HL-60/S4 (cell line): ENCODE results near the gene RBM15.

Experiments used
- in situ Hi-C: fragments of 300-500 bp; cut with MboI; formaldehyde crosslinking; loops from 2 replicates; pipeline ENCODE4 v1.14.3; 2022; ENCODE audit warnings: low sequenced_read_pairs

RBM15 gene, protein sequence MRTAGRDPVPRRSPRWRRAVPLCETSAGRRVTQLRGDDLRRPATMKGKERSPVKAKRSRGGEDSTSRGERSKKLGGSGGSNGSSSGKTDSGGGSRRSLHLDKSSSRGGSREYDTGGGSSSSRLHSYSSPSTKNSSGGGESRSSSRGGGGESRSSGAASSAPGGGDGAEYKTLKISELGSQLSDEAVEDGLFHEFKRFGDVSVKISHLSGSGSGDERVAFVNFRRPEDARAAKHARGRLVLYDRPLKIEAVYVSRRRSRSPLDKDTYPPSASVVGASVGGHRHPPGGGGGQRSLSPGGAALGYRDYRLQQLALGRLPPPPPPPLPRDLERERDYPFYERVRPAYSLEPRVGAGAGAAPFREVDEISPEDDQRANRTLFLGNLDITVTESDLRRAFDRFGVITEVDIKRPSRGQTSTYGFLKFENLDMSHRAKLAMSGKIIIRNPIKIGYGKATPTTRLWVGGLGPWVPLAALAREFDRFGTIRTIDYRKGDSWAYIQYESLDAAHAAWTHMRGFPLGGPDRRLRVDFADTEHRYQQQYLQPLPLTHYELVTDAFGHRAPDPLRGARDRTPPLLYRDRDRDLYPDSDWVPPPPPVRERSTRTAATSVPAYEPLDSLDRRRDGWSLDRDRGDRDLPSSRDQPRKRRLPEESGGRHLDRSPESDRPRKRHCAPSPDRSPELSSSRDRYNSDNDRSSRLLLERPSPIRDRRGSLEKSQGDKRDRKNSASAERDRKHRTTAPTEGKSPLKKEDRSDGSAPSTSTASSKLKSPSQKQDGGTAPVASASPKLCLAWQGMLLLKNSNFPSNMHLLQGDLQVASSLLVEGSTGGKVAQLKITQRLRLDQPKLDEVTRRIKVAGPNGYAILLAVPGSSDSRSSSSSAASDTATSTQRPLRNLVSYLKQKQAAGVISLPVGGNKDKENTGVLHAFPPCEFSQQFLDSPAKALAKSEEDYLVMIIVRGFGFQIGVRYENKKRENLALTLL

DNA sequence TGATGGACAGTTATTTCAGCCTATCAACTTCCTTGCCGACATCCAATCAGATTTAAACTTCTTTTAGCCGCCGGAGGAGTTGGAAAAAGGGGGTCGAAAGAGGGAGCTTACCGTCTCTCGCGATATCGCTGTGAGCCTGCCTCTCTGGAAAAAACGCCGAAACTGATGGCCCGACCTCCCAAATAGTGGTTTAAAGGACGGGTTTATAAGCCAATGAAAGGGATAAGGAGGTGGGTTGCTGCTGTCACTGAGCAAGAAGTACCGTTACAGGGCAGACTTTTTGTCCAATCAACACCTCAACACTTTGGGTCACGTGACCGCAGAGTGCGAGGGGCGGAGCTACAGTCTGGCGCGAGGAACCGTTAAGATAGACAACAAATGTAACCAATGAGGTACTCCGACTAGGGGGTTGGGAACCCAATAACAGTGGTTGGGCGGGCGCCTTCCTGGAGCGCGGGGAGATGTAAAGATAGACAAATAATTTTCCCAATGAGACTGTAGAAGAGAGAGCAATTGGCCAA lies at the start of gene RBM15:
Gene RBM15, plus strand, starts transcription at position 492 of the 521 bp plus-strand sequence. Its CDS starts 29 bp downstream, at position 521.
- in situ Hi-C loops: no loop called here

DNA sequence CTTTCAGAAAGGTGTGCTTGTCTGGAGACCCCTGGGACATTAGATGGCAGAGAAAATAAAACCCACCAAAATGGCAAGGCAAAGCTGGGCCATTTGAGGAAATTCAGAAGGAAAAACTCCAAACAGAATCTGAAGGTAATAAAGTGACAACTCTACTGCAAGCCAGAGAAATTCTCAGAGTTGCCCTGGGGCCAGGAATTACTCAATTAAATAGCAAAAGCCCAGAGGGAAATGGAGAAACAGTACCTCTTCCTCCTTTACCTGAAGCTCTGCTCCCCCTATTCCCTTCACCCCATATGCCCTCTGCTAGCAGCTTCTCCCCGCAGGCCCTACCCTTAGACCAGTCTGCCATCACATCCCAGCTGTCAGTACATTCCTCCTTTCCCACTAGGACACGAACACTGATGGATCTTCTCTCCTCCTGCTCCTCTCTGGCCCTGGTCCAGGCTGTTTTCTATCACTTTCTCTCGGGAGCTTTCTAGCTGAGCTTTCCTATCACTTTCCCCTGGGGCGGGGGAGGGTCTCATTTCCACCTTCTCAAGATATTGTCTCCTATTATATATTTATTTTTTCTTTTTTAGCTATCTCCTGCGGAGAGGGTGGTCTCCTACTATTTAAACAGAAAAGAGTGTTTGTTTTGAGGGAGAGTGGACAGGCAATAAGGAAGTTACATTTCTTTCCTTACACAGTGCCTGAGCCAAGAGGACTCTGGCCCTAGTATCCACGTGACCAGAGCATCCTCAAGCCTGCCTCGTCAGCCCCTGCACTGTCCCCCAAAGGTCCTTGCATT lies 47.7 kb upstream of the RBM15 start:
- in situ Hi-C loops: no loop called here

DNA sequence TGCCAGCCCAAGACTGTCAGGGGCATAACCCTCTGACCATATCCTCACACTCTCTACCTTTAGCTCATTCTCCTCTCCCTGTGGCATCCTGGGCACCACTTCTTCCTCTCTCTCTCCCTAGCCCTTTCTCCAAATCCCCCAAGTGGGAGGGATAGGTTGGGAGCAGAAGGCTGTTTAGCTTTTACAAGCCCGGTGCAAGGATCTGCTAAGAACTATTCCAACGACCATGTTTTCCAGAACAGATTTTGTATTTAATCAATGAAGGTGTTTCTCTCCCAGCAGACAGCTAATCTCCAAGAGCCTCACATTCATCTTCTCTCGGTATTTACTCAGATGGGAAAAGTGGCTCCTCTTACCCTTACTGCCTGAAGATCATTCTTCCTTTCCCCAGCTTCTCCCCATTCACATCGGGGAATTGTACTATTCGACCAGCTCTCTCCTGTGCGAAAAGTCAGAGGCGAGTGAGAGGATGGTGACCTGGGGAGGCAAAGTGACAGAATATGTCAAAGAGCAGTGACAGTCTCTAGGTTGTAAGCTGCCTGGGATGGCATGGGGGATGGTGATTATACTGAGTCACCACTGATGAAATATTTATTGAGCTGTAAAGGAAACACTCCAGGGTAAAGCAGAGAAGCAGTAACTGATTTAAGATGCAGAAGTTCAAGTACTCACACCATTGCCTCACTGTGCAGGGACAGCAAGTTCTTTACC lies 47.0 kb upstream of the RBM15 start:
- in situ Hi-C loops: no loop called here

DNA sequence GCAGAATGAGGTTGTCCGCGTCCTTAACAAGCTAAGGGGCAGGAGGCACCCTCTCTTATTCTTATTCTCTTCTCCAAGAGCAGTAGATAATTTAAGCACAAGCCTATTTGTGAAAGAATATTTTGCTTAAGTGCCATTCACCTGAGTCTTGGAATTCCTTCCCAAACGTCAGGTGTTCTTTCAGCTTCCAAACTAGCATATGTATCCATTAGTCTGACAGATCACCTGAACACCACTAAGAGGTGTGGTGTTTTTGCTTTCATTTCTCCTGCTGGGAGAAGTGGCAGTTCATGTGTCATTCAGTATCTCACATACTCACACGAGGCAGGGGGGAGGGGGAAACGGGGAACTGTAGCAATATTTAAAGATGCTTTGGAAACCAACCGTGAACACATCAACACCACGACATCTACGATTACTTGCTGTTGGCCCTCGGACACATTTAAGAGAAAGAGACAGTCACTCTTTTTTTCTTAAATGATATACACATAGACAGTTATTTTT lies 45.5 kb upstream of the RBM15 start:
- in situ Hi-C loops: no loop called here

DNA sequence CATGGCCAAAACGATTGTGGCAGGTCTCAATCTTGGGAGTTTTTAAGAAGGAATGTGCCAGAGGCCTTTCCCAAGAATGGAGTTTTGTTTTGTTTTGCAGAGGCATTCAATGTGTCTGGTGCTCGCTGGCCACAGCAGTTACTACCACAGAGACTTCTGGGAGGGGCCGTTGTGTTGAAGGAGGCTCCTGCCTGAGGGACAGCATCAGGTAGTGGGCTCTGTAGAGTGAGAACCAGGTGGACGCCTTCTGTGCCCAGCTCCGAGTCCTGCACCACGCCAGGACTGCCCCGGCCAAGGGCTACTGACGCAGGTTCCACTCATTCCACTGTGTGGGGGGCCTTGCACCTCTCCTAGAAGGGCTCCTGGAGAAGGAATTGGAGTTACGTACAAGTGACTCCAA lies 44.9 kb upstream of the RBM15 start:
- in situ Hi-C loops: no loop called here

DNA sequence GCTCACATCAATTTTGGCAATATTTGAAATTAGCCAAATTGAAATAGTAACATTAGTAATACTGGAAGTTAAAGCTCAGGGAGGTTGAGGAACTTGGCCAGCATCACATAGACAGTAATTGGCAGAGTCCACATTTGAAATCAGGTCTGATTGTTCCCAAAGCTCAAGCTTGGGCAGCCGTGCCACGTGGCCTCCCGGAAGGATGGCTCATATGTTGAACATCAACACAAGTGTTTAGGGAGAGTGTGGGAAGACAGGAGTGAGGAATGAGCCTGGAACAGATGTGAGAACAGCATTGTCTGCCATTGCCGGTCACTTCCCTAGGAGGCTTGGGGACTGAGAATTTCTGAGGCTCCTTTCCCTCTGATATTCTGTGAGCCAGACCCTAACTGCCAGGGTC lies 40.2 kb upstream of the RBM15 start:
- in situ Hi-C loops: no loop called here

DNA sequence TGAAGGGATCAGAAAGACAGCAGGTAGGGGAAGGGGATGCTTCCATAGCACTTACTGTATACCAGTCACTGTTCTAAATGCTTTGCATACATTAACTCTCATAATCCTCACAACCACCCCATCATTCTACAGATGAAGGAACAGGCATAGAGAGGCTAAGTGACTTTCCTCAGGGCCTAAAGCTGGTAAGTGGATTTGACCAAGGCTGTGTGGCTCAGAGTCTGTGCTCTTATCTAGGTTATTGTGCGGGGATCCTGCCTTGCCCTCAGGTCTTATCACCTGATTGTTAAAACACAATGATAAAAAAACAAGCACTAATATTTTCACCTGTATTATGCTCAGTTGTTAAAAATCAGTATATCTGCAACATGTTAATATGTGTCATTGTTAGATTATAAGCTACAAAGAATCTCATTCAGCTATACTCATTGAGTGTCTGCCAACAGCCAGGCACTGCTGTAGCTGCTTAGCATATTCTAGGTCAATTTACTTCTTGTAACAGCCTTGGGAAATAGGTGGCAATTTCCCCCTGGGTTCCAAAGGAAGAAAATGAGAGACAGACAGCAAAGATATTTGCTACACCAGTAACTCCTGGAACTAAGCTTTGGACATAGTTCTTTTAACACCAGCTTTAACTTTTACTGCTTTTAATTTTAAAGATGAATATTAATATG lies 38.6 kb upstream of the RBM15 start:
- in situ Hi-C loops: no loop called here

DNA sequence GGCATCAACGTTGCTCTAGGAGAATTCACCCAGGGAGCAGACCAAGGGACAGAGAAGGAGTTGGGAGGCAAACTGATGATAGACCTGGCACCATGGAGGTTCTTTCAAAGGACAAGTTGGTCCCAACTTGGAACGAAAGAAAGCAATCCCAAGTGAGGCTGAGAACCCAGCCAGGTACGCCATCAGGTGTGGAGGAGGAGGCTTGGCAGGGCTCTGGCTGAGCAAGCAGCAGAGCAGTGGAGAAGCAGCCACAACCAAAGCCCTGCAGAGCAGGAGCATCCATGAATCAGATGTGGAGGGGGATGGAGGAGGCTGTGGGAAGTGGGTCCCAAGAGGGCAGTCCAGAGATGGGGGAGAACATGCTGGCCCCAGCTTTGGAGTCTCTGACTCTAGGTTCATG lies 36.3 kb upstream of the RBM15 start:
- in situ Hi-C loops: no loop called here

DNA sequence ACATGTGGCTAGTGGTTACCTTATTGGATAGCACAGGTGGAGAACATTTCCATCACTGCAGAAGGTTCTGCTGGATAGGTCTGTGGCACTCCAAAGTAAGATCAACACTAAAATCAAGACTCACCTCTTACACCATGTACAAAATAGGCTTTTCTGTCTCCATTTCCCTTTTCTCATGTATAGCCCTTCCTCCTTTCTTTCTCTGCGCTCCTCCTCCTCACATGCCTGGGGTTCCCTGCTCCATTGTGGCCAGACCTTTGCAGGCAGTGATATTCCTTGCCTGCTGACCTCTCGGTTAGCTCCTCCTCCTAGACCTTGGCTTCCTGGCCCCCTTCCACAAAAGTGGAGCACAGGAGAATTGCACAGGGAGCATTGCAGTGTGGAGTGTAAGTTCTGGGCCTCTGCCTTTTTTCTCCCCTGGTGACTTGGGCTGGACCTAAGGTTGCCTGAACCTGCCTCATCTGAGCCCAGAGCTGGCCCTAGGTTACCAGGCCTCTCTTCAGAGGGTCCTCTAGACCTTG lies 33.2 kb upstream of the RBM15 start:
- in situ Hi-C loops: loop anchor here (5.0 kb wide), 1 partner anchor 99 kb away; no protein-coding TSS in a partner anchor

DNA sequence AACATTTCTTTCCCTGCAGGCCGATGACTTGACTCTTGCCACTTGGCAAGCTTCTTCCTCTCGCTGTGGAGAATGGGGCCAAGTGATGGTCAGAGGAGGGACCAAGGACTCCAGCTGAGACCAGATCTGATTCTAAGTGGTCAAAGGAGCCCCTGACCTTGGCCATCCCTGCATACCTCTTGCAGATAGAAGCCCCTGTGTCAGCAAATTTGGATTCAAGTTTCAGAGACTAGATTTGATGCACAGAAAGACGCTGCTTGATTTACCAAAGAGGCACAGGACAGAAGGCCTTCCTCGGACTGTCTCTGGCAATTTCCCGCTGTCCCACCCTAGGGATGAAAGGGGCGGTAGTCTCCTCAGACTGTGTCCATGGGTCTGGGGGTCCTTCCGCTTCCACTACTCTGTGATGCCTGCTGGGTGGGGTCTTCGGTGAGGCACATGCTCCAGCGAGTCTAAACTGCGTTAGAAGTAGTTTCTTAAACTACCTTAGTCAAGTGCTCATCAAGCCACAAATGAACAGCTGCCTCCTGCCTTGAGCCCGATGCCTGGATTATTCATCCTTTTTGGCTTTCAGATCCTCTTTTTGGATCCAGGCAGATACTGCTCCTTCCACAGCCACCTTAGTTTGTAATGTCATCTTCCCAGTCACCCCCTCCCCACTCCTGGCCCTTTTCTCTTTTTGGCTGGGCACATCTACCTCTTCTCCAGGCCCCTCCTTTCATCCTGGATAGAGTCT lies 31.8 kb upstream of the RBM15 start:
- in situ Hi-C loops: loop anchor here (5.0 kb wide), 1 partner anchor 100 kb away; no protein-coding TSS in a partner anchor

DNA sequence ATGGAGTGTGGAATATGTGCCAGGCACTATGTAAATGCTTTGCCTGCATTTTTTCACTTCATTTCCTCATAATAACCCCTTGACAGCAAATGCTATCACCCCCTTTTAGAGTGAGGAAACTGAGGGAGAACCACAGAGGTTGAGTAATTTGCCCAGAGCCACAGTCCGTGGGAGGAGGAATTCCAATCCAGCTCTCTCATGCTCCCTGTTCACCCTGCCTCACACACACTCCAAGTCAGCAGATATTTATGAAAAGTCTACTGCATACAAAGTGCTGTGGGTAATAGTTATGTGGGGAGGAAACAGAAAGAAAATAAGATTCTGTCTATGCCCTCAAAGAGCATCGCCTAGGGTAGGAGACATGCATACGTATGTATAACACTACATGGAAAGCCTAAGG lies 30.9 kb upstream of the RBM15 start:
- in situ Hi-C loops: loop anchor here (5.0 kb wide), 1 partner anchor 101 kb away; no protein-coding TSS in a partner anchor

DNA sequence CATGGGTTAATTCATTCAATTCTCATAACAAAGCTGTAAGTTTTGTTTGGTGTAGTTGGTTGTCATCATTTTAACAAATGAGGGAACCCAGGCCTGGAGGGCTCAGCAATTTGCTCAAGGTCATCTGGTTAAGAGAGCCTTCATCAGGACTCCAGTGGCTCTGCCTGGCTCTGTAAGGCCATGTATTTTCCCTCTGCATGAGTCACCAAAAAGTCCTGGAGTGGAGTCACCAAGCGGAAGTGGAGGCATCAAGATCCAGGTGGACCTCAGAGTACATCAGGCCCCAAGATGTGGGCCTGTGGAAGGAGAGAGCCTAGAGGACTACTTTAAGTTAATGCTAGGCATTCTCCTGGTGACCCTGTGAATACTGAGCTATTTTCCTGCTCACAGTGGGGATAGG lies 30.0 kb upstream of the RBM15 start:
- in situ Hi-C loops: loop anchor here (5.0 kb wide), 1 partner anchor 102 kb away; no protein-coding TSS in a partner anchor

DNA sequence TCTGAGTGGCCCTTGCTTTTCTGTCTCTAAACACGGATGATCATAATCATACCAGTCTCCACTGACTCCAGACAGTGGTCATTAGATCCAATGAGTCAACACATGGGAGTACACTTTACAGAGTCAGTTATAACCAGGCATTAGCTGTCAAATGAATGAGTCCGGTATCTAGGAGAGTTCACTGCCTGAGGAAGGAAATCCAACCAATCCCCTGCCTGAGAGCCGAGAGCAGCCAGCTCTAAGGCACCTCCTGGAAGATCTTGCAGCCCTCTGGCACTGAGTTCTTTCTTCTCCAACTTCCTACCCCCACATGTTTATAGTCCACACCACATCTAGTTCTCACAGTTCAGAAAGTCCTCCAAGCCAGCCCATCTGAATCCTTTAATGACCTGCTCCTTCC lies 29.4 kb upstream of the RBM15 start:
- in situ Hi-C loops: loop anchor here (5.0 to 10.0 kb wide), 2 partner anchors 102 to 165 kb away; no protein-coding TSS in a partner anchor

DNA sequence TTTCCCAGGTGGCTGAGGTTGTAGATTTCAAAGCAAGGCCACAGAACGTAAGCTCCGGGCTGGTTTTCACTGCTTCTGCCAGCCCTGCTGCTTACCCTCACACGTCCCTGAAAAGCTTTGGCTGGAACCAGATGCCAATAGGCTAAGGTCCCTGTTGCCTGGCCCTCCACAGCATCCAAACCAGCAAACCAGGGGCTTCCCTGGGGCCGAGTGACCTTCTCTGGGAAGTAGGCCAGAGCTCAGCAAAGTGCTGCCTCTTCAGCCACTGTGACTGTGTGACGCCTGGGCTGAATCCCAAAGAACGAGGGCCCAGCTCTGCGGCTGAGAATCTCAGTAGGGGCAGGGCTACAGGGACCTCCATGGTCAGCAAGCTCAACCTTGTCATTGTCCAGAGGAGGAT lies 28.9 kb upstream of the RBM15 start:
- in situ Hi-C loops: loop anchor here (10.0 kb wide), 1 partner anchor 165 kb away; no protein-coding TSS in a partner anchor

DNA sequence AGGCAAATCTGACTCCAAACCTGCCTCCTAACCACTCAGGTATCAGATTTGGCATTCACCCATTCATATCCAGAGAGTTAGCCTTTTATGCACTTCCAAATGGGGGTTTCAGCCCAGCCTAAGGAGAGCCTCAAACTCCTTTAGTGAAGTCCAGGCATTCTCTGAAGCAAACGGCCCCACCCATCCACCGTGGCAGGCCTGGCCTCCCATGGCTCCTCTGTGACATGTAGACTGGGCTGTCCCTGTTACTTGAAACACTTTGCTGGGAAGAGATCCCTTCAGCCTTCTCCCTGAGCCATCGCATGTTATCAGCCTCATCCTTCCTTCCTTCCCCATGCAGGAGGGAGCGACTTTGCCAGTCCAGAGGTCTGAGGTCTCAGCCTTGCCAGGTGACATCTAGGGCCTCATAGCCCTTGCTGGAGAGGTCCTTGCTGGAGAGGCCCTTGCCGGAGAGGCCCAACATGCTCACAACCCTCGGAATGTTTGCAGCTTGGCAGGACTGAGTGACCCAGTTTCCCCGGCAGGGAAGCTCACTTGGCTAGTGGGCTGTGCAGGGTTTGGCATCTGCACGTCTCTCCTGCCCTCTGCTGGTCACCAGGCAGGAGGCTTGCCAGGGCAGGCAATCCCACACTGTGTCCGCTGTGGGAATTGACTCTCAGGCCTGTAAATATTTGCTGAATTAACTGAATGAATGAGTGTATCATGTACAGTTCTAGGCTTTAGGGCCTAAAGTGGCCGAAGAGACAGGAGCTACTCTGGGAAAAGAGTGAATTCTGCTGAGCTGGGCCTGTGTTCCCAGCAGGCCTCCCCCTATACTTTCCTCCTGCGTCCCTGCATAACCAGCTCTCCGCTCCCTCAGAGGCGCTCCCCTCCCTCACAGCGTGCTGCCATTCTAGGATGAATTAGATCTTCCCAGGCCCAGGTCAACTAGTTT lies 26.7 kb upstream of the RBM15 start:
- in situ Hi-C loops: loop anchor here (10.0 kb wide), 1 partner anchor 162 kb away; no protein-coding TSS in a partner anchor

DNA sequence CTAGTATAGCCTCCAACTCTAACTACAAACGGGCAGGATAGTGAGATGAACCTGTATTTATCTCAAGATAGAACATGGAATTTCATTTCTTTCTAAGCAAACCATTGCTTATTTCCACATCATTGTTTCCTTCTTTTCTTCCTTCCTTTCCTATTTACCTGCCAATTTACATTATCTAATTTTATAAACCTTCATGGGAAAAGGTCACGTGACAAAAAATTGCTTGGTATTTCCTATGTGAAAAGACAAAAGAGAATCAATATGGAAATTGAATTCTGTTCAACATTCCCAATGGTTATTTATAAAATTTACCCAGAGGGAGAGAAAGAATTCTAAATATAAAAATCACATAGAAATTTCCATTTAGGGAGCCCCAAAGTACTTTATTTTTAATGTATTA lies 22.4 kb upstream of the RBM15 start:
- in situ Hi-C loops: loop anchor here (10.0 kb wide), 1 partner anchor 158 kb away; no protein-coding TSS in a partner anchor

DNA sequence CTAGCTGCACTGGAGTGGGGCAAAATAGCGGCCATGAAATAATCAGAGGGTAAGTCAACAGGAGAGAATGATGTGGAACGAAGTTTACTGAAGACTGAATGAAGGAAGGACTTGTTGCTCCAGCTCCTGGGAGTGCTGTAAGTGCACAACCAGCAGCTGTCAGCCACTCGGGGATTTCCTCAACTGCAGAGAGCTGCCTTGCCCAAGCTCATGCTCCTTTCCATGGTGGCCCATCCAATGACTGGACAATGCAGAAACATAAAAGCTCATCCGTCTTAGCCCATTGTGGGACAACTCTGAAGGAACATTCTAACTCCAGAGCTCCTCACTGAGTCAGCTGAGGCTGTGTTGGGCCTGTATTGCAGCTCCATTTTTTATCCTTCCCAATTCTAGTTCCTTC lies 21.1 kb upstream of the RBM15 start:
- in situ Hi-C loops: loop anchor here (10.0 kb wide), 1 partner anchor 157 kb away; no protein-coding TSS in a partner anchor
